Kidney tubule cell (primary cell): ENCODE results near the gene IFNA21.
"Not testable (repeated sequence)": the region's sequence is repeated elsewhere in the genome, so short reads cannot be mapped to it uniquely, and the experiment has no call there.

Source experiments
- DNase-seq: peaks from one replicate; pipeline ENCODE4 v3.0.0-alpha.2; 2018; ENCODE audit warnings: low spot score

Gene IFNA21

DNA sequence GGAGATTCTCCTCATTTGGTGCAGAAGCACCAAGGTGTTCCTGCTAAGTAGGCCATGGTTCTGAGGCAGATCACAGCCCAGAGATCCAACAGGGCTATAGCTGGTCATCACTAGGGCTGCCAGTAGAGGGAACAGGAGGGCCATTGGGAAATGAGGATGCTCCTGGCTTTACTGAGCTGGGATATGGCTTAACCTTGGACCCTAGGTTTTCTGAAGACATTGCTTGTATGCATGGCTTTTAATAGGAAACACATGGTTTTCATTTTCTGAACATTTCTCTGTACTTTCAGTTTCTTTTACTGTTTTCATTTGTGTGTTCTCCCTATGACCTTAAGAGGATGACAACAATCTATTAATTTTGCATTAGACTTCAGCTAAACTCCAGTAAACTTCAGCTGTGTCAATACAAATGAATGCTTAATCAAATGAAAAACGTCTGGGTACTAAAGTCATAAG is 25.0 kb downstream of the IFNA21 start, which contains the start of gene IFNW1:
Gene IFNW1, minus strand, starts transcription at position 406 of the 456 bp plus-strand sequence. Its CDS starts 262 bp downstream, at position 144.
- DNase-seq: no peak

DNA sequence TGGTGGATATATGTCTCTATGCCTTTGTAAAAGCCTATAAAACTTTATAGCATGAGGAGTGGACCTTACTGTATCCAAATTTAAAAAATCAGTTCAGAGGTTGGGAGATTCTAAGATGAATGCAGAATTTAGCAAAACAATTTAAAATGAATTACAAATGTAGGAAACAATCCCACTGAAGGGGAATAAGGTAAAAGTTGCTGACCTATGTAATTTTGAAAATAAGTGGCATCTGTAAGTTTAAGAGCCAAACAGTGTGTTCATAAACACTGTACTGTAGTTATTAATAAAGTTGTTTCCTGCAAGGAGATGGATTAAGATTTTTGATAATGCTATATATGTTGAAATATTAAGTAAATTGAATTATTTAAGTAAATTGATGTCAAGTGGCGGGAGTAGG is 29.4 kb downstream of the IFNA21 start:
- no peak for DNase-seq

DNA sequence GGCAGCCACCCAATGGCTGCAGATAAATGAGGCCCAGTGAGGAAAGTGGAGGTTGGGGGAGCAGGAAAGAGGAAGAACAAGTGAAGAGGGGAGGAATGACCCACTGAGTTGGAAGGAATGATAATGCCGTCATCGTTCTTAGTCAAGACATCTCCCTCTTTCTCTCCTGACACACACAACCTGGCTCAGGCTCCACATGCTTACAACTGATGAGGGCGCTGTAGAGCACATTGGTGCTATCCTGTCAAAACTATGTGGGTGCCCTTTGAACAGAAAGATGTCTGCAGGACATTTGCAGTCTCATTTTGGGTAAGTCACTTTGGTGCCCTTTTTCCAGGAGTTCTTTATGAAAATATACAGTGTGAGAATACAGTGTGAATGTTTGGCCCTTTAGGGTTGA is 30.7 kb downstream of the IFNA21 start:
- no peak for DNase-seq

DNA sequence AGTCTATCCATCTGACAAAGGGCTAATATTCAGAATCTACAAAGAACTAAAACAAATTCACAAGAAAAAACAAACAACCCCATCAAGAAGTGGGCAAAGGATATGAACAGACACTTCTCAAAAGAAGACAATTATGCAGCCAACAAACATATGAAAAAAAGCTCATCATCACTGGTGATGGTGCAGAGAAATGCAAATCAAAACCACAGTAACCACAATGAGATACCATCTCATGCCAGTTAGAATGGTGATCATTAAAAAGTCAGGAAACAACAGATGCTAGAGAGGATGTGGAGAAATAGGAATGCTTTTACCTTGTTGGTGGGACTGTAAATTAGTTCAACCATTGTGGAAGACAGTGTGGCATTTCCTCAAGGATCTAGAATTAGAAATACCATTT is 38.3 kb downstream of the IFNA21 start:
- not testable (repeated sequence) for DNase-seq

DNA sequence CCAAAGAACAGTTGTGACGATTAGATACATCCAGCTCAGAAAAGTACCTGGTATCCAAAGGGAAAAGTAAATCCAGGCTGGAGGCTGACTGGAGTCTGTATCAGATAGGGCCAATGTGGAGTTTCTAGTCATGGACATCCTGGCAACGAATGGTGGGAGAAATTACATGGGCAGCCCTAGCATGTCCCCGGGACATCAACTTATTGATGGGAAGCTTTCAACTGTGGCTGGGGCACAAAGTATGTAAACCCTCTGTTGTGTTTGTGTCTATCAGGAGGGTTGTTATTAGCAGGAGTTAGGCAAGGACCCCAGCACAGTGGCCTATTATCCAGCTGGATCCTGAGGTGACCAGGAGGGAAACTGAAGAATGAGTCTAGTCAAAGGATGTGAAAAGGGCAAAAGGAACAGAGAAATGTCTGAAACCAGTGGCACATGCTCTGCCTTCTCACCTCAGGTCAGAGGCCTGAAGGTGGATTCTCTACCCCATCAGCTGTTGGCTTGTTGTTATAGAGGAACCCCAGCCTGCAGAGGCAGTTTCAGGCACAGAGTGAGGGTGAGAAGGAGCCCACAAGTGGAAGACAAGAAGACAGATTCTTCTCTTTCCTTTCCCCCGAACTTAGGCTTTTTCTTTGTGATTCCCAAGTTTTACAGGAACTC is 44.7 kb downstream of the IFNA21 start:
- no peak for DNase-seq

DNA sequence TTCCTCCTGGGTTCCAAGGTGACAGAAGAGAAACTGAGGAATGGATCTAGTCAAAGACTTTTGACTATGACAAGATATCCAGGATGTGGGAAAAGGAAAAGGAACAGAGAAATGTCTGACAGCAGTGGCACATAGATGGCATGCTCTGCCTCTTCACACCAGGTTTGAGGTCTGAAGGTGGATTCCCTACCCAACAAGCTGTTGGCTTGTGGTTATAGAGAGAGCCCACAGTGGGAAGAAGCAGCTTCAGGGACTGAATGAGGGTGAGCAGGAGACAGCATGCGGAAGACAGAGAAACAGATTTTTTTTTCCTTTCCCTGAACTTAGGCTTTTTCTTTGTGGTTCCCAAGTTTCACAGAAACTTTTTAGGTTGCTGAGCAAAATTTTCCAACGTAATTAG is 45.4 kb downstream of the IFNA21 start:
- no peak for DNase-seq

DNA sequence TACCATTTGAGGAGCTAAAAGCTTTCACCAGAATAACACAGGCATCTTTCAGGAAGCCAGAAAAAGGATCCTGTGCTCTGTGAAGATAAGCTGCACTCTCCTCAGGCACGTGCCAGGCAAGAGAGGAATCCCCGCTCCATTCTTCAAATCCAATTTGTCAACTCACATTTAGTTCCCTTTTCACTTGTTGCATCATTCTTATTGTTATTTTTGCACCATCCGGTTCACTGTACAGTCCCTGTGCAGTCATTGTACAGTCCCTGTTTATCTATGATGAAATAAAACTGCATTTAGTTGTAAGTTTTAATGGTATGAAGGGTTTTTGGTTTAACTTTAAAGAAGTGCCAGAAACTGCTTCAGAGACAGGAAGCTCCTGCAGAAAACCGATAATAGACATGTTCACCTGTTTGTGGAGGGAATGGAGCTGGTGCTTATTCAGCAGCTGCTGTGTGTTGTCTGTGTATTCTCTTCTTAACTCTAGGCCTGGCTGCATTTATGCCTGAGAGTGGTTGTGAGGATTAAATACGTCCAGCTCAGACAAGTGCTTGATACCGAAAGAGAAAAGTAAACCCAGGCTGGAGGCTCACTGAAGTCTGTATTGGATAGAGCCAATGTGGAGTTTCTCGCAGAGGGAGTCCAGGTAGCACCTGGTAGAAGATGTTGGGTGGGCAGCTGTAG is 47.2 kb downstream of the IFNA21 start:
- DNase-seq: no peak
